ENCODE results near the gene TMED8.

The TMED8 gene

DNA sequence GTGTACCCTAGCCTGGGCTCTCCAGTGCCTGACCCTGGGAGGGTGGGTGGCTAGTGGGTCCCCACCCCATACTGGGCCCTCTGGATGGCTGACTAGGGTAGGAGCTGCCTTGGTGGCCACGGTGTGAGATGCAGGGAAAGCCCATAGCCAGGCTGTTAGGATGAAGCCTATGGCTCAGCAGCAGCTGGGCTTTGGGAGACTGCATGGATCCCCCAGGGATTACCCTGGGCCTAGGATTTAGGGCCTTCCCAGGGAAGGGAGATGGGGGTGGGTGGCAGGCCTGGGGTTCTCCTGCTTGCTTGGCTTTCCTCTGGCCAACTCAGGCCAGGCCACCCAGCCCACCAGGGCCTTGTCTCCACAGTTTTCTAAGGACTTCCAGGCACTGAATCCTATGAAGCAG is 49.8 kb downstream of the TMED8 start:
- Histone ChIP-seq H3K79me2 (ENCODE audit: control insufficient read depth, low read length) (peaks cover 13% of the 10 kb centered on the region), H3K4me1 (ENCODE audit: control insufficient read depth, low read length) (peaks cover 9% of the 10 kb centered on the region), H3K36me3 (ENCODE audit: control insufficient read depth, low read length) (peaks cover 4% of the 10 kb centered on the region), H3K27me3 (ENCODE audit: control insufficient read depth, low read length) (no peaks in the 10 kb centered on the region), H3K4me3 (ENCODE audit: low read length) (no peak overlapping the region), H3K4me2 (ENCODE audit: low read length) (no peak overlapping the region), H3K27ac (ENCODE audit: low read depth, low read length) (no peak overlapping the region), H3K9me2 (replicated peaks; ENCODE audit: control insufficient read depth, low read length) (no peaks in the 10 kb centered on the region), H3K9me3 (ENCODE audit: control insufficient read depth, insufficient read depth, low read length) (no peaks in the 10 kb centered on the region), H3F3A (ENCODE audit: control insufficient read depth, insufficient read depth) (no peaks in the 10 kb centered on the region), H4K20me1 (ENCODE audit: control insufficient read depth, insufficient read depth, low read depth, low read length) (no peaks in the 10 kb centered on the region)
- TF ChIP-seq, protein P1, sequence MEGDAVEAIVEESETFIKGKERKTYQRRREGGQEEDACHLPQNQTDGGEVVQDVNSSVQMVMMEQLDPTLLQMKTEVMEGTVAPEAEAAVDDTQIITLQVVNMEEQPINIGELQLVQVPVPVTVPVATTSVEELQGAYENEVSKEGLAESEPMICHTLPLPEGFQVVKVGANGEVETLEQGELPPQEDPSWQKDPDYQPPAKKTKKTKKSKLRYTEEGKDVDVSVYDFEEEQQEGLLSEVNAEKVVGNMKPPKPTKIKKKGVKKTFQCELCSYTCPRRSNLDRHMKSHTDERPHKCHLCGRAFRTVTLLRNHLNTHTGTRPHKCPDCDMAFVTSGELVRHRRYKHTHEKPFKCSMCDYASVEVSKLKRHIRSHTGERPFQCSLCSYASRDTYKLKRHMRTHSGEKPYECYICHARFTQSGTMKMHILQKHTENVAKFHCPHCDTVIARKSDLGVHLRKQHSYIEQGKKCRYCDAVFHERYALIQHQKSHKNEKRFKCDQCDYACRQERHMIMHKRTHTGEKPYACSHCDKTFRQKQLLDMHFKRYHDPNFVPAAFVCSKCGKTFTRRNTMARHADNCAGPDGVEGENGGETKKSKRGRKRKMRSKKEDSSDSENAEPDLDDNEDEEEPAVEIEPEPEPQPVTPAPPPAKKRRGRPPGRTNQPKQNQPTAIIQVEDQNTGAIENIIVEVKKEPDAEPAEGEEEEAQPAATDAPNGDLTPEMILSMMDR (IDR thresholded peaks at IDR 0.05; ENCODE audit: low read depth, low read length, poor library complexity, severe bottlenecking) = no peak
- TF ChIP-seq EZH2phosphoT487 (IDR thresholded peaks at IDR 0.05; ENCODE audit: borderline replicate concordance, low read length) = no peak

DNA sequence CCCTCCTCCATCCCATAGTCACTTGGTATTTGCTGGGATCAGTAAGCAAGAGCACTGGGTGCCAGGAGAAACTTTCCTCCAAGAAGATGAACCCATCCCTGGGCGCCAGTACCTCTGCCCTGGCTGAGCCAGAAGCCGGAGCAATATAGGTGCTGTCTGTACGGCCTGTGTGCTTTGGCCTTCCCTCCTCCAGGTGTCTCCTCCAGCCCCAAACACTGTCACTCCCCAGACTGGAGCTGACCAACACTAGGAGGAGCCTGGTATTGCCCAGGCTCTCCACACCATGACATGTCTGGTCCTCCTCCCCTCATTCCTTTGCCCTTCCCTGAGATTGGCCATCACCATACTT is 51.2 kb downstream of the TMED8 start:
- no peak overlapping the region for H3K4me2 ChIP-seq (ENCODE audit: low read length)
- H3K9me3 ChIP-seq (ENCODE audit: control insufficient read depth, insufficient read depth, low read length) = no peaks in the 10 kb centered on the region
- no peak for TF ChIP-seq EZH2phosphoT487 (IDR thresholded peaks at IDR 0.05; ENCODE audit: borderline replicate concordance, low read length)
- TF ChIP-seq, protein P1 (IDR thresholded peaks at IDR 0.05; ENCODE audit: low read depth, low read length, poor library complexity, severe bottlenecking) = no peak
- H3F3A ChIP-seq (ENCODE audit: control insufficient read depth, insufficient read depth) = peaks cover 5% of the 10 kb centered on the region; the same call in 1 of the 2 replicates
- H3K9me2 ChIP-seq (replicated peaks; ENCODE audit: control insufficient read depth, low read length) = no peaks in the 10 kb centered on the region
- no peaks in the 10 kb centered on the region for H3K27me3 ChIP-seq (ENCODE audit: control insufficient read depth, low read length)
- no peaks in the 10 kb centered on the region for H4K20me1 ChIP-seq (ENCODE audit: control insufficient read depth, insufficient read depth, low read depth, low read length)
- H3K36me3 ChIP-seq (ENCODE audit: control insufficient read depth, low read length) = peaks cover 4% of the 10 kb centered on the region
- no peak overlapping the region for H3K4me3 ChIP-seq (ENCODE audit: low read length)
- H3K4me1 ChIP-seq (ENCODE audit: control insufficient read depth, low read length) = peaks cover 13% of the 10 kb centered on the region
- H3K27ac ChIP-seq (ENCODE audit: low read depth, low read length) = no peak overlapping the region
- H3K79me2 ChIP-seq (ENCODE audit: control insufficient read depth, low read length) = peaks cover 17% of the 10 kb centered on the region

DNA sequence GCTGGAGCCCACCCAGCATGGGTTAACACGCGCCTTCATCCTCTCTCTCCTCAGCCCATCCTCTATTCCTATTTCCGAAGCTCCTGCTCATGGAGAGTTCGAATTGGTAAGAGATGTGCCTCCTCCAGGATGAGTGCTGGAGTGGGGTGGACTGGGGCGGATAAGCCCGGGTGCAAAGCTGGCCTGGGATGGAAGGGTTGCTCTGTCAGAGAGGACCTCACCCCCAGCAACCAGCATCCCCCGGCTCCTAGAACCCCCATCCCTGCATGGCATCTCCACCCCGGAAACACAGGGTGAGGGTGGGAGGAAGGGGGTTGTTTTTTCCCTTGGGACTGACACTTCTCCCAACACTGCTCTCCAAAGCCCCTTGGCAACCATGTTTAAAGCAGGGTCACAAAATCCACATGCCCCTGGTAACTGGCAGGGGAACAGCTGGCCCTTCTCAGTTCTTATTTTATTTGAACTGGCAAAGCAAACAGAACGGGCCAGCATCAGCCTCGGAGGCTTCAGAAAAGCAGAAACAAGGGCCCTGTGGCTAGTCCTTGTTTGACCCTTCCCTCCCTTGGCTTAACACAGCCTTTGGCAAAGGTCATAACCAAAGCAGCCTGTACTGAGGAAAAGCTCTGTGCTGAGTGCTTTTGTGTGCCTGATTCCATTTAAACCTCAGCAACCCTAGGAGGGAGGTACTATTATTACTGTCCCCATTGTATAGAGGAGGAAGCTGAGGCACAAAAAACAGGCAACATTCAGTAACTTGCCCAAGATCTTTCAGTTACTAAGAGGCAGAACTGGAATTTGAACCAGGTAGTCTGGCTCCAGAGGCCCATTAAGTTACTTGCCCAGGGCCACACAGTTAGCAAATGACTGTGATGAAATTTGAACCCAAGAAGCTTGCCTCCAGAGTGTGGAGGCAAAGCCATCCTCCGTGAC is 51.8 kb downstream of the TMED8 start:
- TF ChIP-seq, protein P1 (IDR thresholded peaks at IDR 0.05; ENCODE audit: low read depth, low read length, poor library complexity, severe bottlenecking) = no peak
- no peak for TF ChIP-seq EZH2phosphoT487 (IDR thresholded peaks at IDR 0.05; ENCODE audit: borderline replicate concordance, low read length)
- Histone ChIP-seq H3F3A (ENCODE audit: control insufficient read depth, insufficient read depth) (peaks cover 5% of the 10 kb centered on the region; the same call in 1 of the 2 replicates), H4K20me1 (ENCODE audit: control insufficient read depth, insufficient read depth, low read depth, low read length) (no peaks in the 10 kb centered on the region), H3K9me2 (replicated peaks; ENCODE audit: control insufficient read depth, low read length) (no peaks in the 10 kb centered on the region), H3K36me3 (ENCODE audit: control insufficient read depth, low read length) (peaks cover 4% of the 10 kb centered on the region), H3K4me1 (ENCODE audit: control insufficient read depth, low read length) (peaks cover 13% of the 10 kb centered on the region), H3K27me3 (ENCODE audit: control insufficient read depth, low read length) (no peaks in the 10 kb centered on the region), H3K79me2 (ENCODE audit: control insufficient read depth, low read length) (peaks cover 17% of the 10 kb centered on the region), H3K27ac (ENCODE audit: low read depth, low read length) (no peak overlapping the region), H3K4me2 (ENCODE audit: low read length) (no peak overlapping the region), H3K4me3 (ENCODE audit: low read length) (no peak overlapping the region), H3K9me3 (ENCODE audit: control insufficient read depth, insufficient read depth, low read length) (no peaks in the 10 kb centered on the region)
